ENCODE results near the gene SMPX. TPM values are rescaled to one million over a fixed set of nuclear protein-coding genes. Genes with fewer than 3 reads are reported as not detected.

Gene SMPX
- not detected for total RNA-seq (ENCODE audit: unreplicated experiment)
- long read RNA-seq, result 0 reads

DNA sequence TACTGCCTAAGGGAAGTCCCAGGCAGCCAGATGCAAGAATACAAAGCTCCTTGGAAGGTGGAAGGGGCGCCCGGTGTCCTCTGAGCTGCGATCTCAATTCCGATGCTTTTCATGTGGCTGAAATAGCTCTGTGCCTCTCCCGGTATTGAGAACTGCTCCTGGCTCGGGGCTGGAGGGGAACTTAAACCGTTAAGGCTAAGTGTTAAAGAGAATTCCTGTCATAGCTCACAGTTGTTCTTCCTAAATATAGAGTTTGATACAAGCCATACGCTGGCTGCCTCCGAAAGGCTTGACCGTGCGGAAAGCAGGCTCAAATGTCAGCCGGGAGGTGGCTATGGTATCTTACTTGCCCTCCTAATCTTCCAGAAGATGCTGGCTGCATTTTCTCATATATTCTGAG is at the start of gene SMPX:
SMPX (minus strand) TSS at position 157 of the 400 bp plus-strand sequence. CDS start 3,826 bp downstream, outside the sequence.
- no peaks in the 10 kb centered on the region for H3K4me1 Mint-ChIP-seq (ENCODE audit: unreplicated experiment)
- H3K9me3 Mint-ChIP-seq (ENCODE audit: unreplicated experiment), result no peaks in the 10 kb centered on the region
- no peak for DNase-seq (ENCODE audit: low spot score)
- H3K36me3 Mint-ChIP-seq (ENCODE audit: low read depth, unreplicated experiment), result no peaks in the 10 kb centered on the region
- H3K4me3 Mint-ChIP-seq (ENCODE audit: unreplicated experiment), result no peak within 1 kb of the TSS
- TF ChIP-seq, protein P1, sequence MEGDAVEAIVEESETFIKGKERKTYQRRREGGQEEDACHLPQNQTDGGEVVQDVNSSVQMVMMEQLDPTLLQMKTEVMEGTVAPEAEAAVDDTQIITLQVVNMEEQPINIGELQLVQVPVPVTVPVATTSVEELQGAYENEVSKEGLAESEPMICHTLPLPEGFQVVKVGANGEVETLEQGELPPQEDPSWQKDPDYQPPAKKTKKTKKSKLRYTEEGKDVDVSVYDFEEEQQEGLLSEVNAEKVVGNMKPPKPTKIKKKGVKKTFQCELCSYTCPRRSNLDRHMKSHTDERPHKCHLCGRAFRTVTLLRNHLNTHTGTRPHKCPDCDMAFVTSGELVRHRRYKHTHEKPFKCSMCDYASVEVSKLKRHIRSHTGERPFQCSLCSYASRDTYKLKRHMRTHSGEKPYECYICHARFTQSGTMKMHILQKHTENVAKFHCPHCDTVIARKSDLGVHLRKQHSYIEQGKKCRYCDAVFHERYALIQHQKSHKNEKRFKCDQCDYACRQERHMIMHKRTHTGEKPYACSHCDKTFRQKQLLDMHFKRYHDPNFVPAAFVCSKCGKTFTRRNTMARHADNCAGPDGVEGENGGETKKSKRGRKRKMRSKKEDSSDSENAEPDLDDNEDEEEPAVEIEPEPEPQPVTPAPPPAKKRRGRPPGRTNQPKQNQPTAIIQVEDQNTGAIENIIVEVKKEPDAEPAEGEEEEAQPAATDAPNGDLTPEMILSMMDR (IDR thresholded peaks at IDR 0.05; ENCODE audit: unreplicated experiment), result no peak
- H3K27me3 Mint-ChIP-seq (ENCODE audit: unreplicated experiment), result no peaks in the 10 kb centered on the region
- H3K27ac Mint-ChIP-seq (ENCODE audit: unreplicated experiment), result no peak within 1 kb of the TSS

DNA sequence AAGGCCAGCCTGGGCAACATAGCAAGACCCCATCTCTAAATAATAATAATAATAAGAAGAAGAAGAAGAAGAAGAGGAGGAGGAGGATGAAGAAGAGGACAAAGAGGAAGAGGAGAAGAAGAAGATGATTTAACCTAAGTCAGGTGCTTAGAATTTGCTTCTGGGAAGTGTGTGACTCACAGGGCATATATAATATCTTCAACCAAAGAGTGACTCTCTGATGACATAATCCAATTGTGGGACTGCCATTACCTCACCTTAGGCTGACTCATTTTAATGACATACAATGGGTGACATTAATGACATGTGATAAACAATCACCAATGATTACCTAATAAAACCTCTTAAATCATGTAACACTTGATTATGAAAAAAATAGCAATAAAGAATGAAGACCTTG is 48.8 kb upstream of the SMPX start:
- Mint-ChIP-seq H3K4me1 (ENCODE audit: unreplicated experiment) (no peaks in the 10 kb centered on the region), H3K27me3 (ENCODE audit: unreplicated experiment) (no peaks in the 10 kb centered on the region), H3K36me3 (ENCODE audit: low read depth, unreplicated experiment) (no peaks in the 10 kb centered on the region), H3K4me3 (ENCODE audit: unreplicated experiment) (no peak overlapping the region), H3K27ac (ENCODE audit: unreplicated experiment) (no peak overlapping the region), H3K9me3 (ENCODE audit: unreplicated experiment) (no peaks in the 10 kb centered on the region)
- no peak for DNase-seq (ENCODE audit: low spot score)
- TF ChIP-seq, protein P1 (IDR thresholded peaks at IDR 0.05; ENCODE audit: unreplicated experiment), result no peak

DNA sequence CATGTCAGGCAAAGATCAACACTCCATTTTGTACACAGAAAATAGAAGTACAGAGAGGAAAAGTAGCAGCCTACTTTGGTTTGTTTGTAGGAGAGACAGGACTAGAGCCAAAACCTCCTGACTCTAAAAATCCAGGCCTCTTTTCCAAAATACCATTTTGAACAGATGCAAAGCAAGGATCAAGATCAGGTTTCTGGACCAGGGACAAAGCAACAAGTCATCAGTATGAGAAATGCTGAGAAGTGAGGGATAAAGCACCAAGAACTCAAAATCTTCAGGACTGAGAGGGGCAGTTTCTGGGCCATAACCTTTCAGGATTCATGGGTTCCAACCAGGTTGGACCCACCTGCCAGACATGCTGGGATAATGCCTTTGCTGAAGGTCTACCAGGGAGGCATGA is 44.9 kb upstream of the SMPX start:
- H3K27me3 Mint-ChIP-seq (ENCODE audit: unreplicated experiment), result peaks cover 1% of the 10 kb centered on the region
- H3K4me1 Mint-ChIP-seq (ENCODE audit: unreplicated experiment), result no peaks in the 10 kb centered on the region
- H3K27ac Mint-ChIP-seq (ENCODE audit: unreplicated experiment), result no peak overlapping the region
- no peaks in the 10 kb centered on the region for H3K36me3 Mint-ChIP-seq (ENCODE audit: low read depth, unreplicated experiment)
- no peaks in the 10 kb centered on the region for H3K9me3 Mint-ChIP-seq (ENCODE audit: unreplicated experiment)
- H3K4me3 Mint-ChIP-seq (ENCODE audit: unreplicated experiment), result no peak overlapping the region
- DNase-seq (ENCODE audit: low spot score), result no peak
- TF ChIP-seq, protein P1 (IDR thresholded peaks at IDR 0.05; ENCODE audit: unreplicated experiment), result no peak

DNA sequence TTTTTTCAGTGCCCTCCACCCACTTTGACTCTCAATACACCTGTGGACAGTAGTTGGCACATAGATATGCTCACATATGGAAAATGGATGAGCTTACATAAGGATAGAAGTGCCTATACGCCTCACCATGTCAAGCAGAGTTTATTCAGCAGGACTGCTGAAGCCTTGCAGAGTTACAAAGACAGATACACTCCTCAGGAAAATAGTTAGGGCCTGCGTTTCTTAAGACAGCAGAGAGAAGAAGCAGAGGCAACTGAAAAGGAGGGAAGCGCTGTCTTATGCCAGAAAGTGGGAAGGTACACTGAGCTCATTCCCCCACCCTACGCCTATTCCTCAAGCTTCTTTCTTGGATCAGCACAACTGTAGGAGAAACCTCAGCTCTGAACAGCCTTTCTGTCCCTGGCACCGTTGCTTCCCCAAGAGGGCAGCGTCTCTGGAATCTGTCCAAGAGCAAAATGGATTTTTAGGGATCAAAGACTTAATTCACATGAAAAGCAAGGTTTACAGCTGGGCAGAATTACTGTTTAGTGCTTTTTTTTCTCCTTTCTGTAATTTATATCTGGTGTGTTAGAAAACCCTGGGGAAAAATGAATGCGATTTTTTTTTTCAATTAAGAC is 44.2 kb upstream of the SMPX start:
- H3K9me3 Mint-ChIP-seq (ENCODE audit: unreplicated experiment), result no peaks in the 10 kb centered on the region
- peaks cover 1% of the 10 kb centered on the region for H3K27me3 Mint-ChIP-seq (ENCODE audit: unreplicated experiment)
- H3K4me1 Mint-ChIP-seq (ENCODE audit: unreplicated experiment), result no peaks in the 10 kb centered on the region
- no peak overlapping the region for H3K27ac Mint-ChIP-seq (ENCODE audit: unreplicated experiment)
- H3K4me3 Mint-ChIP-seq (ENCODE audit: unreplicated experiment), result no peak overlapping the region
- DNase-seq (ENCODE audit: low spot score), result no peak
- TF ChIP-seq, protein P1 (IDR thresholded peaks at IDR 0.05; ENCODE audit: unreplicated experiment), result no peak
- H3K36me3 Mint-ChIP-seq (ENCODE audit: low read depth, unreplicated experiment), result no peaks in the 10 kb centered on the region

DNA sequence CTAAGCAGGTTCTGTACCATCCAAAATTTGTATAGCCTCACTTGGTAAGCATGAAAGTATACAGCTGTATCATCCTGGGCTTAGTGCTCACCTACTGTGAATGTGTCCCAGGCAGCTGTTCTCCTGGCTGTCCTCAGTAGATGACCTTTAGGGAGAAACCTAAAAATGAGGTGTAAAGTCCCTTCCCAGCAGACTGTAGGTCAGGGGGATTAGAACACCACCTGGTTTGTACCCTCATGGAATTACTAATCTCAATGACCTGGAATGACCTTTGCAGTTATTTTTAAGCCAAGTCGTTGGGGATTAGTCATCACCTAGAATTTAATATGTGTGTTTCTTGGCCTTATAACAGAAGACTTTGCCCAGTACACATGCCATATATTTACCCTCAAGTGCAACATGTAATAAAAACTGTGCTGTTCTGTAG is 42.4 kb upstream of the SMPX start:
- Mint-ChIP-seq H3K9me3 (ENCODE audit: unreplicated experiment) (no peaks in the 10 kb centered on the region), H3K27ac (ENCODE audit: unreplicated experiment) (no peak overlapping the region), H3K4me3 (ENCODE audit: unreplicated experiment) (no peak overlapping the region), H3K4me1 (ENCODE audit: unreplicated experiment) (no peaks in the 10 kb centered on the region), H3K36me3 (ENCODE audit: low read depth, unreplicated experiment) (no peaks in the 10 kb centered on the region), H3K27me3 (ENCODE audit: unreplicated experiment) (peaks cover 1% of the 10 kb centered on the region)
- TF ChIP-seq, protein P1 (IDR thresholded peaks at IDR 0.05; ENCODE audit: unreplicated experiment), result no peak
- no peak for DNase-seq (ENCODE audit: low spot score)
